GM21515 (cell line): ENCODE results near the gene ROPN1L.
"Not testable (repeated sequence)": the region's sequence is repeated elsewhere in the genome, so short reads cannot be mapped to it uniquely, and the experiment has no call there.

ENCODE experiments used
- ATAC-seq: cut with Tn5 transposase; IDR thresholded peaks from one replicate; pipeline ENCODE4 v1.9.1; 2021; ENCODE audit not compliant: unreplicated experiment

Gene ROPN1L

DNA sequence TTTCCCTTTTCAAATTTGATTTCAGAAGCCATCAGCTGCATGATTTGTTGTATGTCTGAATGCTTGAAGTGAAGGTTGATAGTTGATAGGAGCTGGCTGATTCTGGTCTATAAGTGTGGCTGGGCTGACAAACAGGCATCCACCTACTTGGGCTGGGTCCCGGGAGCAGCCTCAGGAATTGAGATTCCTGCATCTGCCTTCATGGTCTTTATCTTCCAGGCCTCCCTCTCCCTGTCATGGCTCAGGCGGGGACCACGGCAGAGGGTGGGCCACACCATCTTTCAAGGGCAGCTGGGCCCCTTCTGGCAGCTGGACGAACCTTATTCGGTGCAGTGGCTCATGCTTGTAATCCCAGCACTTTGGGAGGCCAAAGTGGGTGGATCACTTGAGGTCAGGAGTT is 55.9 kb downstream of the ROPN1L start:
- ATAC-seq: no peak

DNA sequence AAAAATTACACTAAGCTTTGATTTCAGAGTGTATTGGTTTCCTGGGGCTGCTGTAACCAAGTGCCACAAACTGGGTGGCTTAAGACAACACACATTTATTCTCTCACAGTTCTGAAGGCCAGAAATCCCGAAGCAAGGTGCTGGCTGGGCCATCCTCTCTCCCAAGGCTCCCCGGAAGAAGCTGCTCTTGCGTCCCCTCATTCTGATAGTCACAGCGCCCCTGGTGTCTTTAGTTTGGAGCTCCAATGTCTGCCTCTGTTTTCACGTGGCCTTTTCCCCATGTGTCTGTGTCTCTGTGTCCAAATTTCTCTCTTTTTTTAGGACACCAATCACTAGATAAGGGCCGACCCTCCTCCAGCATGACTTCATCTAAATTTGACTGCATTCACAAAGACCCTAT is 56.7 kb downstream of the ROPN1L start:
- ATAC-seq: no peak

DNA sequence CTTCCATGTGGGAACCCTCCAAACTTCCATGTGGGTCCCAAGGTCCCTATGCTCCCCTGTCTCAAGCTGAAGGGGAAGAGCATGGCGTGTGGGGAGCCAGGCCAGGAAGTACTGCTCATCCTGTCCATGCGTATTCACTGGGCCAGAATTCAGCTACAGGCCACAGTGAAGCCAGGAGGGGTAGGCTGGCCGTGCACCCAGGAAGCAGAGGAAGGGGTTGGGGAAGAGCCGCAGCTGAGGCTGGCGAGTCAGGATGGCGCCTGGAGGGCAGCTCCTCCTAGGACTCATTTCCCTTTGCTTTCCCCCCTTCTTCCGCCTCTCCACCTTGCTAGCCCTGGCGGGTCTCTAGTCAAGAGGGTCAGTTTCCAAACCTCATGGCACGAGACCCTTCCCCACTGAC is 57.4 kb downstream of the ROPN1L start:
- no peak for ATAC-seq

DNA sequence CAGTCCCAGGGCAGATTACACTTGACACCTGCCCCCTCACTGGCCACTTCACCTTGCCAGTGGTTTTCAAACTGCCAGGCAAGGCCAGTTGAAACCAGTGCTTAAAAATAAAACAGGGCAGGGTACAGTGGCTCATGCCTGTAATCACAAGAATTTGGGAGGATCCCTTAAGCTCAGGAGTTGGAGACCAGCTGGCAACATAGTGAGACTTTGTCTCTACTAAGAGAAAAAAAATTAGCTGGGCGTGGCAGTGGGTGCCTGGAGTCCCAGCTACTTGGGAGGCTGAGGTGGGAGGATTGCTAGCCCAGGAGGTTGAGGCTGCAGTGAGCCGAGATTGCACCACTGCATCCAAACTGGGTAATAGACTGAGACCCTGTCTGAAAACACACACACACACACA is 58.1 kb downstream of the ROPN1L start:
- ATAC-seq: no peak

DNA sequence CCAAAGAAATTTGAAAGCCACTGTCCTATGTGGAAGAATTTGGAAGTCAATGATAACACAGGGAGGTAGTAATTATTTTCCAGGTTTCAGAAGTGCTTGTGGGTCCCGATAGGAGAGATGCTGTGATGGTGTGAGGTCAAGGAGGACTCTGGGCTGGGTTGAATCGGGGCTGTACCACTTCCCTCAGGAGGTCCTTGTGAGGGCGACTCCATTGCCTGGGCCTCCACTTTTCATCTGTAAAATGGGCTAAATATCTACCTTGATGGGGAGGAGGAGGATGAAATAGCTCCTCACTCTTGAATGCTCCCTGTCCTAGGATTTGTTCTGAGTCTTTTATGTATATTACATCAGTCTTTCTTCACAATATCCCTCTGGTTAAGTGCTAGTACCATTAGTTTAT is 59.0 kb downstream of the ROPN1L start:
- ATAC-seq: no peak

DNA sequence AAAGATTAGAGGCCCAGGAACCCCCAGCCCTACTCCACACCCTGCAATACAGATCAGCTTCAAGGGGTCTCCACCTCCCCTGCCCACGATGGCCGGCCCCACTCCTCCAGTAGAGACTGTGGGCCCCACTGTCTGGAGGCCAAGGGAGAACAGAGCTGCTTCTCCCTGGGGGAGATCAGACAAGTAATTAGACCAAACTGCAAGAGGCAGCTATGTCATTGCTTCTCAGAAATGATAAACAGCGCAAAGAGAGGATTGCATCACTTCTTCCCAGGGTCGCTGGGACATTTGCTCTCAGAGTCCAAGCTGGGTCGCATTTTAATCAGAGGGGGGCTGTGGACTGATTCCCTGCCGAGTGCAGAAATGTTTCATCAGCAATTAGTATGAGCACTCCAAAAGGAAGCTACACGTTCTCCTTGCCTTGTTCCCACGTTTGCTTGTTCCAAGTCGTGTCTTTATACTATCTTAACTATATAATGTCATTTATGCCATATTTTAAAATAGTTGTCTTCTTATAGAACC is 59.9 kb downstream of the ROPN1L start:
- no peak for ATAC-seq

DNA sequence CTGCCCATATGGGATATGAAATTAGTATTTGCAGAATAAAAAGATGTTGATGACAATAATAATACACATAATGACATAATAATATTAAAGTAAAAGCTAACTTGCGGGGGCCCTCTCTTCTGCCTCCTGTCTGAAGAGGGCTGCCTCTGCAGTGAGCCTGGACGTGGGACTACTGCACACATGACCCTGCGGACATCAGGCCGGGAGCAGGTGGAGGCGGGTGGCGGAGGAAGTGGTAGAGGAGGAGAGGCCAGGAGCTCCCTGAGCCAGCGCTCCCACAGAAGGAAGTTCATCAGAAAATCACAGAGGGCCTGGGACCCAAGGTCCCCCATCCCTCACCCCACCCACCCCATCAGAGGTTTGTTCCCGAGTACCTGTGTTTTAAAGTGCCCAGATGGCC is 60.5 kb downstream of the ROPN1L start:
- ATAC-seq: no peak

DNA sequence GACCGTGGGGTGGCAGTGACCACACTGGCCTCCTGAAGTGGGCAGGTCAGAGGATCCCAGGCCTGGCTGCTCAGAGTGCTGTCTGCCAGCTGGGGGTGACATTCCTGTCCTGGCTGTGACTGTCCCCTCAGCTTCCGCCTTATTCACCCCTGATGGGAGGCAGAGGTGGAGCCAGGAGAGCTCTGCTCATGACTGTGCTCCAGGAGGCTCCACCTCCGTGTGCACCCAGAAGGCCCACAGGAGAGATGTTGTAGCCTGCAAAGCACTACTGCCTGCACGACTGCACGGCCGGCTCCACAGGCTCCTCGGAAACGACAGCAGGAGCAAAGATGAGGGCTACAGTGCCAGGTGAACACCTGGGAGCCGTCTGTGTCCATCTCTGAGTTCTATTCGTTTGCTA is 60.9 kb downstream of the ROPN1L start:
- no peak for ATAC-seq

DNA sequence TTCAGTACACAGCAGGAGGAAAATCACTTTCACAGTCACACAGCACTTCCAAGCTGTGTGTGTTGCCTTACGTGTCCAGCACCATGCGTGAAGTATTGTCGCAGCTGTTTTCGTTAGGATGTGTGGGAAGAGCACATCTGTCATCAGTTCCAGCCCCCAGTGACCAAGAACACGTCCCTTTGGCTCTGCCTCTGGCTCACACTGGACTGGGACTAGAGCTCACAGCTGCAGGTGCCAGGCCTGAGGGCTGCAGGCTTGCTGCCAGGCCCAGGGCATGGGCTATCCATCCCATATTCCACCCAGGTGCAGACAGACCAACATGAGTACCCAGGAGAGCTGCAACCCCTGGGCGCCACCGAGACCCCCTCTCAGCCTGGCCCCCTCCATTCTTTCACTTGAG is 61.6 kb downstream of the ROPN1L start:
- no peak for ATAC-seq

DNA sequence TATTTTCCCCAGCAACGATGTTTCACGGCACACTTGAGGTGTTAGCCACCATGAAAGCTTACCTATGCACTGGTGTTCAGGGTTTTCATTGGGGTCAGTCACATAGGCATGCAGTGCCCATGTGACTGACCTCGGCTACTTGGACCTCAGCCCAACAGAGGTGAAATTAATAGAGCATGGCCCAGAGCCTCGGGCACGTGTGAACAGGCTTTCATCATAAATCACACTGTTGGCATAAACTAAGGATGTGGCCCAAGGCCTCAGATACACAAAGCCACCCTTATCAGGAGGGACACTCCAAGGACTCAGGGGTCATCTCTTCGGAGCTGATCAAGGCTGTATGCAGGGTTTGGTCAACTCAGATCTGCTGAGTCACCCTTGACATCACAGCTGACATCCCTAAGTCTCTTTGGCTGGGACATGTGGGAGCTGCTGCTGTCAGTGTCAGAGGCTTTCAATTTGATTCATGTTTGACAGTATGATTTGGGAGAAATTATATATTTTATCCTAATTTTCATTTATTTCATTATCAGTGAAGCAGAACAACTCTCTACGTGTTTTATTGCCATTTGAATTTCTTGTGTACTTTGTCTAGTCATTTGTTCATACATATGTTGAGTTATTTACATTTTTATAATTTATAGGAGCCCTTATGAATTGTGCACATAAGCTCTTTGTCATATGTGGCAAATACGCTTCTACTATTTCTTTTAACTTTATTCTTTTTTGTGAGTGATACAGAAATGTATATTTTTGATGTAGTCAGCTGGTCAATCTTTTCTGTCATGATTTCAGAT is 62.5 kb downstream of the ROPN1L start:
- ATAC-seq: no peak

DNA sequence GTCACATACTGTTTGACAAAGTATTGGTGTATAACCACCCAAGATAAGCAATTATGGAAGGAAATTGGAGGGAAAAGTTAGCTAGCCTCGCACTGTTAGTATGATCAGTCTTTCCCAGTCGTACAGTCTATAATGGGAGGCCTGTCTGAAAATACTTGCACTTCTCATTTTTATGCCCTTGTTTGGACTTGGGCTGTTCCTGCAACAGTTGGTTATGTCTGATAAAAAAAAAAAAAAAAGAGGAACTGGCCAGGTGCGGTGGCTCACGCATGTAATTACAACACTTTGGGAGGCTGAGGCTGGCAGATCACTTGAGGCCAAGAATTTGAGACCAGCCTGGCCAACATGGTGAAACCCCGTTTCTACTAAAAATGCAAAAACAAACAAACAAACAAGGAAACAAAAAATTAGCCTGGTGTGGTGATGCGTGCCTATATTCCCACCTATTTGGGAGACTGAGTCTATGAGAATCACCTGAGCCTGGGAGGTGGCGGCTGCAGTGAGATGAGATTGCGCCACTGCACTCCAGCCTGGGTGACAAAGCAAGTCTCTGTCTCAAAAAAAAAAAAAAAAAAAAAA is 63.9 kb downstream of the ROPN1L start:
- peak; percentile 74 for ATAC-seq

DNA sequence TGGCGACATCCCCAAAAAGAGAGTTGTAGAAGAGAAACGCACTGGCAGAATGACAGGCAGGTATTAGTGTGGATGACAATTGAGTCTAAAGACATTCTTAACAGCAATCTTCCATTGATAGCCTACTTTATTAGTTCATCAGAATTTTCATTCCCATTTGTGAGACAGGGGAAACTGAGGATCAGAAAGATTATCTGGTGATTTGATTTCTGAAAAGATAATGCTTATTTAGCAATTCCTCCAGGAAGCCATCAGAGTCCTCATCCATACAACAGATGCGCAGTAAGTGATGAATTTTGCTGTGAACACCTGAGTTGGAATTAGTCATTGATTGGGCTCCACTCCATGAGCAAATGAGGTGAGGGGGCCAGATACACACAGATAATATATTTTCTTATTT is 64.9 kb downstream of the ROPN1L start:
- ATAC-seq: no peak

DNA sequence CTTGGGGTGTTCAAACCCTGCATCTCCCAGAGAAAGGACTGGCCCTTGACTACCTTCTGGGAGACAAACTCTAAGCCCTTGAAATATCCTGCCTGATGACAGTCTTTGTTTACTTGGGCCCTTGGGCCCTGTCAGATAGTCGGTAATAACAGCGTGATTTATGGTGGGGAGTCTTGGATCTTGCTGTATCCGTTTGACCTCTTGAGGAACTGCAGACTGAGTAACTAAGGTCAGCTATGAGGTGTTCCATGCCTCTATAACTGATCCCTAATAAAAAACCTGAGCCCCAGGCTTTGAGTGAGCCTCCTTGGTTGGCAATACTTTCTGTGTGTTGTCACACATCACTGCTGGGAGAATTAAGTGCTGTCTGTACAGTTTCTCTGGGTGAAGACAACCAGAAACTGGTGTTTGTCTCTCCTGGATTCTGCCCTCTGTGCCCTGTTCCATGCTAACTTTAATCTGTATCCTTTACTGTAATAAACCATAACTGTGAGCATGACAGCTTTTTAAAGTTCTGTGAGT is 66.0 kb downstream of the ROPN1L start:
- no peak for ATAC-seq

DNA sequence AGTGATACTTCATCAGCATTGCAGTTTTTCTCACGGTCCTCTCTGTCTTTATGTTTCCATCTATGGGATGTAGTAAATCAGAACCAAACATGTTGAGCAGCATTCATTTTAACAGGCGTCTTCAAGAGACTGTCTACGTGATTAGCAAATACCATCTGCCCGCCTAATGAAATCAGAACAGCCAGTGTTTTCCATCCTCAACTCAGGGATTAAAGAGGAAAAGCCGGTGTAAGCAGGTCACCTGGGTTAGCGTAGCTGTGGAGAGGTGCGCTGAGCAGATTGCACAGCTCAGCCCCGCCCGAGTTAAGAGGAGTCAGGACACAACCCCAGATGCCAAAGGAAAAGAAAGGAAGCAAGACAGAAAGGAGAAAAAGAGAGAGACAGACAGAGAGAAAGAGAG is 67.9 kb downstream of the ROPN1L start:
- no peak for ATAC-seq

DNA sequence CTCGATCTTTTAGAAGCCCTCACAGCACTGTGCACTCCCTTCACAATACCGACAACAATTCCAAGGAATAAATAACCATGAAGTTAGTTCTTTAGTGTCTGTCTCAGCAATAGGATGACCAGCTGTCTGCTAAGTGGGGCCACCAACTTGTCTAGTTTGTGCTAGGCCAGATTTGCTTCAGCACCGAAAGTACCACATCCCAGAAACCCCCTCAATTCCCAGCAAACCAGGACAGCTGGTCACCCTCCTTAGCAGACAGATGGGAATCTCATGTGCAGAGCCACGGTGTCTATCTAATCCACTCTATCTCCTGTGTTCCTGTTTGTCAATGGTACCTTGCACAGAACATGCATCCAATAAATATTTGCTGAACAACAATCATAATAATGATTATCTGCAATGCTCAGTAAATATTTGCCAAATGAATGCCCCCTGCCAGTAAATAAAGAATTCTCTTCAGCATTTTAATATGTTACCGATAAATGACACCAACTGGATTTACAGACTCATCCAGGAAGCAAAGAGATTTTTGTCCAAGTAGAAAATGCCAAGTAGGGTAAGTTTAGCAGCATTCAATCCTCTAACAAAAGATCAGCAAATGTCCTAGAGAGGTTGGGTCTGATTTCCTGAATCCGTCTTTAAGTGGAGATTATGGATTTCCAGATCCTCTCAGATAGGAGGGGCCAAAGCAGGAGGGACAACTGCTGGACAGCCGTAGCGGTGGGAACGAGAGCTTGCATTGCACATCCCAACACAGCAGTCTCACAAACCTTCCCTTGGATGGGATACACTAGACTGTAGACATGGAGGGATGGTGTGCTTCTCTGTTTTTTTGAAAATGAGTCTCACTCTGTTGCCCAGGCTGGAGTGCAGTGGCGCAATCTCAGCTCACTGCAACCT is 70.3 kb downstream of the ROPN1L start:
- no peak for ATAC-seq

DNA sequence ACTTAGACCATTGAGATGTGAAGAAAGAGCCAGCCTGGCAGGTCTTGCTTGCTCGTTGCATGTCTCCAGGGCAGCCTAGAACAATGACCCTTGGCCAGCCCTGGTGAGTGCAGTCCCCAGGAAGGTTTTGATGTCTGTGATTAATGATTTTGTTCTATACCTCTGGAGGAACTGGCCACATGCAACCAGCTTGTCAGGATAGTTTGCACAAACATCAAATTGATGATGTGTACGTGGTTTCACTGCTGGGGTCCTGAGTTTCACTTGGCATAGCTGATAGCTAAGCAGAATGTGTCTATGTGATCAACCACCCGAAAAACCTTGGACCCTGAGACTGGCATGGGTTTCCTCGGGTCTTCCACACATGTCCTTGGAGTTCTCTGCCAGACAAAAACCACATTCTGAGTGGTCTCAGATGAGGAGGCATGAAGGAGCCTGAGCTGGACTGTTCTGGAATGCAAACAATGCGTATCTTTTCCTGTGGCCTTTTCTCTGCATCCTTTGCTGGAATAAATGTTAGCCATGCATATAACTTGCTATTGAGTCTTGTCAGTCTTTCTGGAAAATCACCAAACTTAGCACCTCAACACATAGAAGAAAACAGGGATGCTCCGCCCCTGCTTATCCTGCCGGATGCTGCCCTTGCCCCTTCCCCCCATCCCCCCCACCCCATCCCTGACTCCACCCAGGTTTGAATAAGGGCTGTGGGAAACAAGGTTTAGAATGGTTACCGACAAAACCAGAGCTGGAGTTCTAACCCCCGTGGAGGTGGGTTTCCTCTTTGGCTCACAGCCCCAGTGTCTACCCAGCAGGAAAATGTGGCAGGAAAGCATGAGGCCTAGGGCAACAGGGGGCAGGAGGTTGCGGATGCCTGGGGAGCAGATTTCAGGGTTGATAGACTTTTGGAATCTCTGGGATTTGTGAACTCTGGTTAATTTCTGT is 72.1 kb downstream of the ROPN1L start:
- no peak for ATAC-seq

DNA sequence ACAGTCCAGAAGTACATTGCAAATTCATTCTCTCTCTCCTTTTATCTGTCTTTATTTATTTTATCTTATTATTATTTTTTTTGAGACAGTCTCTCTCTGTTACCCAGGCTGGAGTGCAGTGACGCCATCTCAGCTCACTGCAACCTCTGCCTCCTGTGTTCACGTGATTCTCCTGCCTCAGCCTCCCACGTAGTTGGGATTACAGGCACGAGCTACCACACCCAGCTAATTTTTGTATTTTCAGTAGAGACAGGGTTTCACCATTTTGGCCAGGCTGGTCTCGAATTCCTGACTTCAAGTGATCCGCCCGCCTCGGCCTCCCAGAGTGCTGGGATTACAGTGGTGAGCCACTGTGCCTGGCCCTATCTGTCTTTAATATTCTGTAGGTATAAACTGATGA is 72.9 kb downstream of the ROPN1L start:
- not testable (repeated sequence) for ATAC-seq
